ENCODE results near the gene ACSBG1.

The ACSBG1 gene

GRCh38 chr15:78216276-78217104 lies 17.9 kb downstream of the ACSBG1 start:
- DNase-seq = peak; percentile 16

GRCh38 chr15:78213956-78214355 lies 20.4 kb downstream of the ACSBG1 start:
- DNase-seq = peak; percentile 3

- DNase-seq = no peak
These were observed 21.0 kb downstream of the ACSBG1 start for GRCh38 chr15:78213425-78213750.

GRCh38 chr15:78212546-78213424 lies 21.6 kb downstream of the ACSBG1 start:
- peak; percentile 77 for DNase-seq

GRCh38 chr15:78212008-78212407 lies 22.4 kb downstream of the ACSBG1 start:
- no peak for DNase-seq

GRCh38 chr15:78211189-78211921 lies 23.0 kb downstream of the ACSBG1 start:
- no peak for DNase-seq

- DNase-seq = no peak
These were observed 24.0 kb downstream of the ACSBG1 start for GRCh38 chr15:78210349-78210717.

- no peak for DNase-seq
These were observed 24.6 kb downstream of the ACSBG1 start for GRCh38 chr15:78209646-78210348.

GRCh38 chr15:78208887-78209645 lies 25.3 kb downstream of the ACSBG1 start:
- DNase-seq = no peak

GRCh38 chr15:78208341-78208844 lies 26.0 kb downstream of the ACSBG1 start:
- DNase-seq = no peak

GRCh38 chr15:78207641-78208340 lies 26.6 kb downstream of the ACSBG1 start:
- no peak for DNase-seq

- no peak for DNase-seq
These were observed 27.3 kb downstream of the ACSBG1 start for GRCh38 chr15:78207110-78207458.

- DNase-seq = no peak
These were observed 27.8 kb downstream of the ACSBG1 start for GRCh38 chr15:78206326-78207109.

GRCh38 chr15:78205856-78206255 lies 28.5 kb downstream of the ACSBG1 start:
- no peak for DNase-seq

- no peak for DNase-seq
These were observed 29.0 kb downstream of the ACSBG1 start for GRCh38 chr15:78205337-78205736.

GRCh38 chr15:78204351-78205309 lies 29.7 kb downstream of the ACSBG1 start:
- DNase-seq = peak; percentile 69

- DNase-seq = no peak
These were observed 30.8 kb downstream of the ACSBG1 start for GRCh38 chr15:78203346-78204225.

All from right hindlimb (tissue), 1 donor.